GM12878 (cell line): ENCODE results near the gene GSE1. TPM values are rescaled to one million over a fixed set of nuclear protein-coding genes. Genes with fewer than 3 reads are reported as not detected.

Experiments
- ATAC-seq: fragments of 200-7000 bp; cut with Tn5 transposase; 3 replicates; pipeline ENCODE4 v1.9.1; 2020; ENCODE audit warnings: mild to moderate bottlenecking, moderate library complexity
- BruUV-seq: library from RNA; stranded (reverse); fragments of 400-500 nt; replicated peaks from 2 replicates; lab custom pipeline; 2021; lab: Mats Ljungman, UMichigan
- CTCF ChIA-PET: fragments of 300-600 bp; sonication (Branson Sonifier 250); formaldehyde crosslinking; extraction: SDS; loops from one replicate; lab custom pipeline; 2021; ENCODE audit warnings: inconsistent platforms; lab: Yijun Ruan, JAX
- POLR2A ChIA-PET: fragments of 350-600 bp; formaldehyde crosslinking; extraction: SDS; loops from one replicate; lab custom pipeline; 2021; ENCODE audit warnings: inconsistent platforms; lab: Charles Lee
- RAD21 ChIA-PET: fragments of 300-600 bp; sonication (Branson Sonifier 250); formaldehyde crosslinking; loops from one replicate; lab custom pipeline; 2023; ENCODE audit warnings: antibody characterized with exemption; ENCODE audit not compliant: unreplicated experiment; lab: Charles Lee
- SMC1A ChIA-PET: fragments of 300-600 bp; sonication (Branson Sonifier 250); formaldehyde crosslinking; loops from one replicate; lab custom pipeline; 2023; ENCODE audit not compliant: unreplicated experiment, uncharacterized antibody; lab: Charles Lee
- DNase-seq: peaks from one replicate; pipeline ENCODE4 v3.0.0-alpha.2; 2011; ENCODE audit warnings: low read depth, low spot score
- FAIRE-seq: peaks from 3 replicates; lab custom pipeline; 2011; peaks lifted over from hg19 to GRCh38; lab: Jason Lieb, UNC
- H2AFZ ChIP-seq: 2 replicates; pipeline ENCODE4 v1.6.0; 2011; ENCODE audit warnings: low read depth, low read length, control low read depth; ENCODE audit not compliant: control insufficient read depth
- H3K27ac ChIP-seq: 2 replicates; pipeline ENCODE4 v1.5.1; 2011; ENCODE audit warnings: control low read depth; ENCODE audit not compliant: control insufficient read depth, insufficient read depth
- H3K27me3 ChIP-seq, 2 experiments: replicated peaks in 1 of 2; 2 replicates each; pipeline versions ENCODE4 v1.6.0 to v1.6.1; 2011; ENCODE audit warnings: low read length in 1 of 2; ENCODE audit not compliant: control insufficient read depth in 2 of 2, insufficient read depth in 2 of 2
- H3K36me3 ChIP-seq, 2 experiments: 2 replicates each; pipeline ENCODE4 v1.5.1; 2011; ENCODE audit warnings: low read length in 1 of 2; ENCODE audit not compliant: control insufficient read depth in 2 of 2, insufficient read depth in 2 of 2
- H3K4me1 ChIP-seq: 2 replicates; pipeline ENCODE4 v1.6.1; 2011; ENCODE audit warnings: mild to moderate bottlenecking, low read length, moderate library complexity, mixed read lengths; ENCODE audit not compliant: control insufficient read depth, insufficient read depth
- H3K4me2 ChIP-seq: 2 replicates; pipeline ENCODE4 v1.6.0; 2011; ENCODE audit warnings: control low read depth; ENCODE audit not compliant: control insufficient read depth, insufficient read depth
- H3K4me3 ChIP-seq: fragments of 200-600 bp; sonication (generic); 2 replicates; pipeline ENCODE4 v1.5.1; 2016
- H3K79me2 ChIP-seq: 2 replicates; pipeline ENCODE4 v1.6.0; 2011; ENCODE audit warnings: low read length; ENCODE audit not compliant: control insufficient read depth, insufficient read depth
- H3K9ac ChIP-seq: 2 replicates; pipeline ENCODE4 v1.8.0; 2011; ENCODE audit warnings: low read length, control low read depth, mixed read lengths; ENCODE audit not compliant: control insufficient read depth, insufficient read depth
- H3K9me3 ChIP-seq: replicated peaks from 3 replicates; pipeline ENCODE4 v1.5.1; 2011; ENCODE audit warnings: mild to moderate bottlenecking, low read length; ENCODE audit not compliant: control insufficient read depth, insufficient read depth
- H4K20me1 ChIP-seq: 2 replicates; pipeline ENCODE4 v1.6.0; 2011; ENCODE audit not compliant: control insufficient read depth, insufficient read depth
- NKRF ChIP-seq: fragments of 450-650 bp; conservative IDR thresholded peaks from 2 replicates; pipeline ENCODE4 v1.6.1; 2017; ENCODE audit warnings: mild to moderate bottlenecking, moderate library complexity
- WGBS: methylation state at CpG from one replicate; pipeline ENCODE4 v1.1.6; 2016; ENCODE audit warnings: low lambda C conversion rate; ENCODE audit not compliant: insufficient replicate concordance, insufficient coverage; ENCODE audit errors: missing lambda C conversion rate; 5-methylcytosine and 5-hydroxymethylcytosine counted together
- in situ Hi-C: fragments of 300-500 bp; cut with MboI; formaldehyde crosslinking; loops from 9 replicates; pipeline ENCODE4 v1.14.3; 2018; ENCODE audit warnings: mixed read lengths
- intact Hi-C: fragments of 100-400 bp; cut with micrococcal nuclease; formaldehyde crosslinking; loops from one replicate; pipeline ENCODE4 v1.14.2; 2022; ENCODE audit not compliant: unreplicated experiment
- polyA plus RNA-seq, 11 experiments: library from polyadenylated mRNA; depleted of rRNA in 4 of 11; unstranded in 6 of 11; stranded (reverse) in 5 of 11; fragments of >200 nt; fragmentation: Nextera tagmentation in 4 of 11; fragmentation: Illumina TruSeq in 1 of 11; extraction: Ambion mirVana in 4 of 11; extraction: Trizol in 1 of 11; gene quantifications; 1 replicate in 1 of 11; 2 replicates in 10 of 11; pipeline versions ENCODE4 v1.2.1 to v1.2.3, GENCODE V29; 2011 to 2016; ENCODE audit warnings: inconsistent platforms in 2 of 11, missing spikeins in 2 of 11, low read depth in 1 of 11
- total RNA-seq, 4 experiments: library from RNA; depleted of rRNA in 3 of 4; stranded (reverse); fragments of >200 nt in 3 of 4; fragmentation: Illumina TruSeq in 1 of 4; extraction: Trizol in 1 of 4; gene quantifications; 2 replicates each; pipeline versions ENCODE4 v1.2.1 to v1.2.3, GENCODE V29; 2013 to 2021

GSE1 gene
- total and polyA plus RNA-seq, 10 of the 15 experiments (the other 5 are each of a cell fraction or from before 2014, with no cell fraction given) = 4.6 to 58.7 (median 18.2) TPM

DNA sequence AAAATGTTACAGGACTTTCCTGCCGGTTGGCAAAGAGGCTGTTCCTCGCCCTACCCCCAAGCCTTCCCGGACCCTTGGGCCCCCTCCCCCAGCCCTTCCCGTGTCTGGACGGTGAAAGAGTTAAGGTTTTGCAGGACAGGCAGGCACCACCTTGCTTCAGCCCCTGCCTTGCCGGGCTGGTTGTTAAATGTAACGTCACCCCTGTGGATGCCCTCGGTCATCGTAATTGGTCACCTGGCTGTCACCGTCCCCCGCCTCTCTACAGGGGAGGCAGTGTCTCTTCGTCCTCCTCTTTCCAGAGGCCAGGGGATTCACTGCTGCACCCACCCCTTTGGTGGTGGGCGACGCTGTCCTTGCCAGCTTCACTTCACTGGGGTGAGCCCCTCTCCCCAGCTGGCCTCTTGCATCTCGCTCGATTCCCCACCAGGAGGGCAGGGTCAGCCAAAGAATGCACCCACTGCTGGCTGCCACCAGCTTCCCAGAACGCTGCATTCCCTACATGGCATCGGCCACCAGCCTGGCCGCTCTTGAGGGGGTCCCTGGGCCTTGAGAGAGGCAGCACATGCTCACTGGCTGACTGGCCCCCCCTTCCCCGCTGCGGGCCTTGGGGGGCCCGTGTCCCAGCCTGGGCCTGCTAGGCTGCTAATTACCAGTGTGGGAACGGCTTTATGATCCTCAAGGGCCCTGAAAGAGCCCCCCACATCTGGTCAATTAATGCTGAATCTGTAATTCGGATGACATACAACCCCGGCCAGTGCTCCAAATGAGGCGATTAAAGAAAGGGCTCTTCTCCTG, 25.2 kb upstream of the GSE1 start:
- ATAC-seq = no peak
- FAIRE-seq = no peak
- H3K27ac ChIP-seq = no peak overlapping the region
- in situ Hi-C loops = no loop called here
- ChIA-PET SMC1A (no interaction called here), CTCF (no interaction called here), POLR2A (no interaction called here), RAD21 (no interaction called here)
- WGBS = 92% methylated on average over 26 of the region's 26 CpGs
- no peak overlapping the region for H3K4me3 ChIP-seq
- intact Hi-C loops = no loop called here
- H2AFZ ChIP-seq = no peak overlapping the region
- TF ChIP-seq NKRF = no peak
- no peaks in the 10 kb centered on the region for H3K9me3 ChIP-seq
- H3K9ac ChIP-seq = no peak overlapping the region
- H3K79me2 ChIP-seq = peaks cover 9% of the 10 kb centered on the region
- H3K36me3 ChIP-seq = peaks cover 0 to 5% of the 10 kb centered on the region in 2 experiments; a peak in 3 of 4 replicates
- H3K4me1 ChIP-seq = no peaks in the 10 kb centered on the region
- H3K27me3 ChIP-seq = no peaks in the 10 kb centered on the region
- H3K4me2 ChIP-seq = no peak overlapping the region
- no peak for DNase-seq
- 0 out of 2 replicates have a peak, but pooled peaks cover 2% of the 10 kb centered on the region for H4K20me1 ChIP-seq
- no TSS peak for BruUV-seq
